HG03159 (cell line): ENCODE results near the gene LILRB2.
"Not testable (repeated sequence)": the region's sequence is repeated elsewhere in the genome, so short reads cannot be mapped to it uniquely, and the experiment has no call there.

Experiments
- ATAC-seq: cut with Tn5 transposase; IDR thresholded peaks from one replicate; pipeline ENCODE4 v1.9.1; 2021; ENCODE audit warnings: mild to moderate bottlenecking, moderate library complexity; ENCODE audit not compliant: unreplicated experiment

LILRB2 gene

DNA sequence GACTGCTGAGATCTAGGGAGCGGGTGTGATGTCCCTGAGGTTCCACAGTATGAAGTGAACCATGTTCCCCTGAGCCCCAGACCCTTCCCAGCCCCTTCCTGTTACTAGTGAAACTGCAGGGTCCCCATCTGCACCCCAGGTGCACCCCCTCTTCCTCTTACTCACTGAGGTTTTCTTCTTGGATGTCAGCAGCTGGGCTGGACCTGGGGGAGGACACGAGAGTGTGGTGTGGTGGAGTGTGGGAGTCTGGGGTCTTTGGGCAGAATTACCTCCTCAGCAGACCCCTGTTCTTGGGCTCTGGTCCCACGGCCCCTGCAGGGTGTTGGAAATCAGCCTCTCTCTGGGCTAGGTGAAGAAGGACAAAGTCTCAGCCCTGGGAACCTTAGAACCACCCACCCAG, 35.0 kb downstream of the LILRB2 start:
- ATAC-seq, result no peak

DNA sequence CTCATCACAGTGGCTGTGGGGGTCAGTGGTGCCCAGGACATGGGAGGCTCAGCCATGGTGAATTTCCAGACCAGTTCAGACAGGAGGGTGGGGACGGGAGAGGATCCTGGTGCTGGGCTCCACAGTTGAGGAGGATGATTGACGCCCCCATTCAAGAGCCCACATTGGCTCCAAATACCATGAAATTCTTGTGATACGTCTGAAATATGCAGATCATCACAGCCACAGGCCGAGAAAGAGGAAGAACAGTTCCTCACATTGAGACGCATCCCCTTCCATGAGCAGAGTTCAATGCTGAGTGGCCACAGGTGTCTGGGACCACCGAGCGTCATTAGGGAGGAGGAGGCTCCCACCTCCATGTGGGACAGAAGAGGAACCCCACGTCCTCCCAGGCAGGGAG, 37.1 kb downstream of the LILRB2 start:
- ATAC-seq, result not testable (repeated sequence)

DNA sequence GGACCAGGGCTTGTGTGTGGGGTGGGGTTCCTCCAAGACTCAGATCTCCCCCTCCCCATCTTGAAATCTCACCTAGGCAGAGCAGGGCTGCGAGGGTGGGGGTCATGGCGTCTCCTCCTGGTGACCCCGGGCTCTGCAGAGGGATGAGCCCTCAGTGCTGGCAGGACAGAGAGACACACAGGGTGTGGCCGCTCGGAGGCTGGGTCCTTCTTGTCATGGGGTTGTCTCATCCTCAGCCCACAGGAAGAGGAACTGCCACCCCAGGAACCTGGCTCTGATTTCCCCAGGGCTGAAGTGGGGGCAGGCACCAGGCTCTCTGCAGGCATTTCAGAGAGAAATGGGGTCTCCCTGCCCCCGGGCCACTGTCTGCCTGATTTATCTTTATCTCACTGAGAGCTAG, 38.3 kb downstream of the LILRB2 start, which contains the start of gene LILRA6:
TSS of gene LILRA6 (minus strand) at position 145 of the 400 bp plus-strand sequence.
- ATAC-seq, result not testable (repeated sequence)

DNA sequence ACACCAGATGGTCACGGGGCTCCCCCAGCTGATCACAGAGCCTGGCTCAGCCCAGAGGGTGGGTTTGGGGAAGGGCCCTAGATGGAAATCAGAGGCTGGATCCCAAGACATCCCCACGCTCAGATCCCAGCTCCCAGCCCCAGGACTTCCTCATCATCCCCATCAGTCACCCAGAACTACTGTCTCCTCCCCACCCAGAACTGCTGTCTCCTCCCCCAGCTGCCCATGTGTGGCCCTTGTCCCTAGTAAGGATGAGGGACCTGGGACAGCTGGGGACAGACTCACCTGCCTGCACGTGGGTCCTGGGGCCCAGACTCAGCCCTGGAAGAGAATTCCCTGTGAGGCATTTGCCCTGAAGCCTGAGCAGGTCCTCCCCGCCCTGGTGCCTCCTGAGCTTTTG, 38.7 kb downstream of the LILRB2 start:
- ATAC-seq, result not testable (repeated sequence)

DNA sequence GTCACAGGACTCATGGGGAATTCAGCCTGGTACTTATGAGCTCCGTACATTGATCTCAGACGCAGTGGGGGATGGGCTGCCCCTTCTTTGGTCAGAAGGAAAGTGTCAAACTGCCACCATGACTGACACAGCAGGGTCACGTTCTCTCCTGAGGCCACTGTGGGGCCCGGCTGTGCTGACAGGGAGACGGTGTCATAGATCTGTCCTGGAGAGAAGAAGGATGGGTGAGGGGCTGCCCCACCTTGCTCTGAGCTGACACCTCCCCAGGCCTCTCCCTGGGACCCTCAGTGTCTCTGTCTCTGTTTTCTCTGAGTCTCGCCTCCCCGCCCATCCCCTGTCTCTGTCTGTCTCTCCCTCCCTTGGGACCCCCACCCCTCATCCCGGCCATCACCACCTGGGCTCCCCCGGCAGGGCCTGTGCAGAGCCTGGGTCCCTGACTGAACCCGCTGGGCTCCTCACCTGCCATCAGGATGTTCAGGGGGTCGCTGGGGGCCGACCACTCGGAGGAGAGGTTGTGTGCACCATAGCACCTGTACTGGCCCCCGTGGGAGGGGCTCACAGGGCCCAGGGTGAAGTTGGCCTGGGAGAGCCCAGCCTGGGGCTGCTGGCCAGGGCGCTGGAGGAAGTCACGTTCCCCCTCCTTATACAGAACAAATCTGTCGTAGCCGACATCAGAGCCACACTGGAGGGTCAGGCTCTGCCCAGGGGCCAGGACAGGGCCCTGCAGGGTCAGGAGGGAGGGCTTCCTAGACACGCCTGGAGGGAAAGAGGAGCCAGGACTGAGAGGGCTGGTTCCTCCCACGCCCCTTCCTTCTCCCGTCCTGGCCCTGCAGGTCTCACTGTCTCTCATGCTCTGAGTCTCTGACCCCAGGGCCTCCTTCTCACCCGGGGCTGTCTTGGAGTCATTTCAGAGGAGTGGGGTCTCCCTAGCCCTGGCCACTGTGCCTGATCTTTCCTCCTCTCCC, 40.3 kb downstream of the LILRB2 start:
- ATAC-seq, result not testable (repeated sequence)

DNA sequence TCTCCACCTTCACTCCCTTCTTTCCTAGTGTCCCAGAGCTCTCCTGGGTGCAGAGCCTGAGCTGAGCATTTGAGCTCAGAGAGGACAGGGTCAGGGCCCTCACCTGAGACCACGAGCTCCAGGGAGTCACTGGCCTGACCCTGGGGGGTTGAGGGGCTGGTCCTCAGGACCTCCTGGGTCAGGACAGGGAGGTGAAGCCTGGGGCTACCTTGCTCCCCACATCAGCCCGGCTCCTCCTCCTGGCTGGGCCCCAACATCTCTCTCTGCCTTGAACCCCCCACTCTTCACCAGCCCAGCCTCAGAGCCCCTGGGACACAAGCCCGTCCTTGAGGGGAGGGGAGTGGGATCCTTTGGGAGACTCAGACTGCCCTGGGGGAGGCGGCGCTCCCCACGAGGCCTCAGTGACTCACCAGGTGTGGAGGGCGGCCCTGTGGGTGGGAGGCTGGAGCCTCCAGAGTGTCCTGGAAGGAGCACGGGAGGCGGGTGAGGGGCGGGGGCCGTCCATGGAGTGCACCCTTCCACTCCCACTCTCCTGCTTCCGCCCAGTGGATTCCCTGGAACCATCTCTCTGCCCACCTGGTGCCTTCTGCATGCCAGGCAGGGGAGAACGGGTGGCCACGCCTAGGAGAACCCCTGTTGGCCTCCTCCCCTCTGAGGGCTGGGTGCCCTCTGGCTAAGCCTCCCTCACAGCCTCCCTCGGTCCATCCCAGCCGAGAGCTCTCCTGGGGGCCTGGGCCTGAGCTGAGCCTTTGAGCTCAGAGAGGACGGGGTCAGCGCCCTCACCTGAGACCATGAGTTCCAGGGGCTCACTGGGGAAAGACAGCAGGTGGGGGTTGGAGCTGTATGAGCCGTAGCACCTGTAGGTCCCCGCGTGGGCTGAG, 41.2 kb downstream of the LILRB2 start:
- not testable (repeated sequence) for ATAC-seq

DNA sequence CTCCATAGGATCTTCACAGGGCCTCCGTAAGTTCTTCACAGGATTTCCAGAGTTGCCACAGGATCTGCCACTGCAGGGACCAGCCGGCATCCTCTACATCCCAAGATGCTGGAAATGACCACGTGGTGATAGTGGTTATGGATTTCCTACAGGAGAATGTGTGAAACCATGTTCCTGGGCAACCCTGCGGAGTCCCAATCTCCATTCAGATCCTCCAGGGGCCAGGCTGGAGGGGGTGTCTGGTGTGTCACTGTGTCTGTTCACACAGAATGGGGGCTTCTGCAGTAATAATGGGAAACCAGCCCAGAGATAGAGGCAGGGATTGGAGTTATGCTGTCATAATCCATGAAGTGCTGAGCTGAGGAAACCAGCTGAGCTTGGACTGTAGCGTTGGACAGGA, 47.0 kb downstream of the LILRB2 start:
- ATAC-seq, result no peak

DNA sequence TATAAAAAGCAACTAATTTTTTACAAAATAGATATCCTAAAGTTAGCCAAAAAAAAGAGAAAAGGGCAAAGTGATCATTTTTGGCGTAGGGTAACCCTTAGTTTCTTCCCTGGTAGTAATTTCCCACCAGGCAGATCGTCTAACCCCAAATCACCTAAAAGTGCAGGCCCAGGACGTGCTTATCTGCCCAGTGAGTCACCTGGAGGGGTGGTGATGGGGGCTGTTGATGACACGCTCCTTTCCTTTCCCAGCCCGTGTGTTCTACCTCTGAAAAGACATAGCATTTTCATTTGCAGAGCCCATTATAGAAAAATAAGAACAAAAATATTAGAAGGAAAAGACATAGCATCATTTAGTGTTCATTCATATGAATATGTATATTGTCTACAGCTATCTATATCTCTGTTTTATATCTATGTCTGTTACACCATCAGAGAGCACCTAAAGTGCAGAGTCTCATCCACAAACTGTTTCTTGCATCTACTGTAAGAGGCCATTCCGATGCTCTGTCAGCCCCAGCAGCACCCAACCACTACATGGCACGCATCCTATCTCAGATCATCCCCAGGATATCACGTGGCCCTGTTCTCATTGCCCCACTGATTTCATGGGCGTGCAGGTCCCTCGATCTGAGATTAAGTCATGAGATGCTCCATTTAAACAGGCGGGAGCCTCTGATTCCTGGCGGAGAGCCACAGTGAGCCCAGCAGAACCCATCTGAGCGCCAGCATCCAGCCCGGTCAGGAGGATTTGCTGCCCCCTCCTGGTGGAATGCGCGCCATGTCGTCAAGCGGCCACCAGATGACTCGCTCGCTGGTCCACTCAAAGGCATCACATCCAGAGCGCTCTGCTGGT, 49.6 kb downstream of the LILRB2 start:
- ATAC-seq, result no peak

DNA sequence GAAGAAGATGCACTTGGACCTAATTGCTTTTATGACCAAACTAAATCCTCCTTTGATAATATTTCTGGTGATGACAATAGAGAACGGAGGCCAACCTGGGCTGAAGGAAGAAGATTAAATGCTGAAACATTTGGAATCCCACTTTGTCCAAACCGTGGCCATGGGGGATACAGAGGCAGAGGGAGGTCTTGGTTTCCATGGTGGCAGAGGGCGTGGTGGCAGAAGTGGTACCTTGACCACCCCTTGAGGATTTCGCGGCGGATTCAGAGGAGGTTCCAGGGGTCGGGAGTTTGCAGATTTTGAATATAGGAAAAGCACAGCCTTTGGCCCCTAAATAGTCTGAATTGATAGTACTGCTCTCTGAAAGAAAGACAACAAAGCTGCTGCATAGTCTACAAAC, 50.9 kb downstream of the LILRB2 start:
- ATAC-seq, result no peak

DNA sequence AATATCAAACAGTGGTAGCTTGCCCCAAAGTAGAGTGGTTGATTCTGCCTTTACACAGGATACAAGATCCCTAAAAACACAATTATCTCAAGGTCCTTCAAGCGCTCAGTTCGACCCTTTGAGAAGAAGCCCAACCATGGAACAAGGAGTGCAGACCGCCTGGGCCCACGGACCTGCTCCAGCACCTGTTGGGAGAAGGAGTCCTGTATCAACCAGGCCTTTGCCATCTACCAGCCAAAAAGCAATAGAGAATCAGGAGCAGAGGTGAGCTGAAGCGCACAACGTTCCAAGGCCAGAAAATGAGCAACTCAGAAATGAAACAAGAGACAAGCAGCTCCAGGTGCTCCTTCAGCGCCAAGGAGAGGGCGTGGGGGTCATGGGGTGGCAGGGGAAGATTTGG, 51.8 kb downstream of the LILRB2 start:
- ATAC-seq, result no peak

DNA sequence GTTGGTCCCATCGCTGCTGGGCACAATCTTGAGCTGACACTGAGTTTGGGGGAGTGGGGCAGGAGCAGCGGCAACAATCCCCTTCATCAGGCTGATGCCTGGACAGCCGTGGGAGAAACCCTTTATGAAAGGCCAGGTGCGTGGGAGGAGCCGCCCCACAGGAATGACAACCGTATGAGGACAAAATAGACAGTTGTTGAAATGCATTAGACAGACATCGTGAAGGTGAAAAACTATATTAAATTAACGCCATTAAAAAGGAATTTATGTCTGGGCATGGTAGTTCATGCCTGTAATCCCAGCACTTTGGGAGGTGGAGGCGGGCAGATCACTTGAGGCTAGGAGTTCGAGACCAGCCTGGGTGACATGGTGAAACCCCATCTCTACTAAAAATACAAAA, 56.3 kb downstream of the LILRB2 start:
- ATAC-seq, result not testable (repeated sequence)

DNA sequence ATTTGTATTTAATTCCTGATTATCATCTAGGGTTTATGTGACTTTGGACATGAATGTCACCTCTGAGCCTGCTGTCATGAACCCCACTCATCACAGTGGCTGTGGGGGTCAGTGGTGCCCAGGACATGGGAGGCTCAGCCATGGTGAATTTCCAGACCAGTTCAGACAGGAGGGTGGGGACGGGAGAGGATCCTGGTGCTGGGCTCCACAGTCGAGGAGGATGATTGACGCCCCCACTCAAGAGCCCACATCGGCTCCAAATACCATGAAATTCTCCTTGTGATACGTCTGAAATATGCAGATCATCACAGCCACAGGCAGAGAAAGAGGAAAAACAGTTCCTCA, 57.0 kb downstream of the LILRB2 start:
- ATAC-seq, result not testable (repeated sequence)
